Measurements from ENCODE around the gene TUB. TPM values are rescaled to one million over a fixed set of nuclear protein-coding genes. Genes with fewer than 3 reads are reported as not detected.

Gene TUB
- total and polyA plus RNA-seq, 2 of the 8 experiments (the other 6 are each of a cell fraction or from before 2014, with no cell fraction given): 15.3 to 31.3 TPM

DNA sequence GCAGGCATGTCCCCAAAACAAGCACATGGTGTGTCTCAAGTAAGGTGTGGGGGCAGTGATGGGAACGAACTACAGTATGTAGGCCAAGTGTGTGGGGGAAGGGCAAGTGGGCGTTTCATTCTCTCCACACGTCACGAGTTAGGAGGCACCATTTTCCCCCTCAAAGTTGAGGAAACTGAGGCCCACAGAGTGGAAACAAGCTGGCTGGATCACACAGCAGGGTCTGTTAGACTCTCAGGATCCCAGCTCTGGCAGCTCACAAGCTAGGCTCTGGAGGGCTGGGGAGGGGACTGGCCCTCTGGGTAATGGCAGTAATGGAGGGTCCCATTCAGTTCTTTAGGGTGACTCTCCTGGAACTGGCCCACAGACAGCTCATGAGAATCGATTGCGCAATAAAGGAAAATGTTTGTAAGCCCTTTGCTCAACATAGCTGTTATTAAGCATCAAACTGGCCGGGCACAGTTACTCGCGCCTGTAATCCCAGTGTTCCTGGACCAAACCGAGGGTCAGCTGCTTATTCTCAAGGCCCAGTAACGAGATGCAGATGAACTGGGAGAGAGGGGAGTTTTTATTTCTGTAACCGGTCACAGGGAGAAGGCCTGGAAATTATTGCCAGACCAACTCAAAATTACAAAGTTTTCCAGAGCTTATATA lies 24.1 kb upstream of the TUB start:
- TF ChIP-seq HDAC2 (IDR thresholded peaks at IDR 0.05; ENCODE audit: borderline replicate concordance in 1 of 2, low read depth in 2 of 2, low read length in 2 of 2): no peak
- TF ChIP-seq RBBP5 (IDR thresholded peaks at IDR 0.05; ENCODE audit: borderline replicate concordance, low read depth, low read length): no peak
- no peak for TF ChIP-seq KDM1A (IDR thresholded peaks at IDR 0.05; ENCODE audit: borderline replicate concordance, low read length)
- TF ChIP-seq CTBP2 (IDR thresholded peaks at IDR 0.05; ENCODE audit: borderline replicate concordance, insufficient read depth, insufficient read length, low read length): no peak
- TF ChIP-seq CEBPB (IDR thresholded peaks at IDR 0.05; ENCODE audit: low read depth, low read length): peak; percentile 97
- TF ChIP-seq, protein P1, sequence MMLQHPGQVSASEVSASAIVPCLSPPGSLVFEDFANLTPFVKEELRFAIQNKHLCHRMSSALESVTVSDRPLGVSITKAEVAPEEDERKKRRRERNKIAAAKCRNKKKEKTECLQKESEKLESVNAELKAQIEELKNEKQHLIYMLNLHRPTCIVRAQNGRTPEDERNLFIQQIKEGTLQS (IDR thresholded peaks at IDR 0.05; ENCODE audit: insufficient read depth, low read depth, low read length): no peak
- no peak for TF ChIP-seq YY1 (IDR thresholded peaks at IDR 0.05; ENCODE audit: low read depth, low read length)
- H3K4ac ChIP-seq (replicated peaks; ENCODE audit: insufficient read length, low read depth, low read length): no peak overlapping the region
- H3K9me3 ChIP-seq (ENCODE audit: insufficient read depth in 2 of 2, low read depth in 1 of 2, low read length in 1 of 2): no peaks in the 10 kb centered on the region
- no peak overlapping the region for H2BK15ac ChIP-seq (ENCODE audit: low read length)
- H3K4me2 ChIP-seq (ENCODE audit: insufficient read depth in 1 of 2, low read depth in 2 of 2, low read length in 2 of 2): no peak overlapping the region
- no peak overlapping the region; a peak in 1 of 7 replicates for H3K9ac ChIP-seq (replicated peaks in 1 of 4; ENCODE audit: extremely low read depth in 1 of 4, low read depth in 3 of 4, low read length in 3 of 4)
- no peak overlapping the region for H3K4me3 ChIP-seq (ENCODE audit: extremely low read depth in 1 of 4, insufficient read depth in 2 of 4, low read depth in 3 of 4, low read length in 4 of 4)
- FAIRE-seq: no peak
- no peak overlapping the region for H3K27ac ChIP-seq (ENCODE audit: low read depth, low read length)
- H4K5ac ChIP-seq (ENCODE audit: insufficient read length, low read depth, low read length): no peak overlapping the region
- WGBS, 2 experiments (ENCODE audit: extremely low coverage in 1 of 2, insufficient coverage in 1 of 2, insufficient read length in 1 of 2, insufficient replicate concordance in 2 of 2, low coverage in 1 of 2, low lambda C conversion rate in 2 of 2, missing lambda C conversion rate in 1 of 2): 92% methylated on average over 12 of the region's 12 CpGs; no CpG with 5 or more reads in 1 of the 2 experiments
- H3K14ac ChIP-seq (ENCODE audit: insufficient read length): no peak overlapping the region
- H3K79me1 ChIP-seq (ENCODE audit: low read depth, low read length): no peaks in the 10 kb centered on the region
- H3K23me2 ChIP-seq (ENCODE audit: low read depth, low read length): no peaks in the 10 kb centered on the region
- 0 out of 2 replicates have a peak overlapping the region, but pooled peaks have one; percentile 39 for H2BK5ac ChIP-seq (ENCODE audit: low read depth, low read length)
- no peak overlapping the region for H4K91ac ChIP-seq (replicated peaks; ENCODE audit: insufficient read length, low read length)
- H4K8ac ChIP-seq (ENCODE audit: extremely low read depth, insufficient read depth, low read length): no peak overlapping the region
- no peaks in the 10 kb centered on the region for H3K36me3 ChIP-seq (ENCODE audit: control insufficient read depth in 2 of 4, insufficient read depth in 4 of 4, low read length in 3 of 4)
- peak overlapping the region; percentile 10; the same call in 1 of the 2 replicates for H2AFZ ChIP-seq (ENCODE audit: low read length)
- 0 out of 2 replicates have a peak overlapping the region, but pooled peaks have one; percentile 34 for H2BK20ac ChIP-seq (ENCODE audit: low read length)
- peak in 1 of 2 experiments; percentile 36 for DNase-seq (ENCODE audit: low read depth in 1 of 2, low spot score in 2 of 2)
- no peaks in the 10 kb centered on the region for H3K79me2 ChIP-seq (ENCODE audit: control insufficient read depth in 1 of 2, insufficient read depth in 2 of 2, low read length in 2 of 2)
- no peaks in the 10 kb centered on the region for H4K20me1 ChIP-seq (replicated peaks in 1 of 2; ENCODE audit: control insufficient read depth in 1 of 2, insufficient read depth in 2 of 2, low read length in 2 of 2)
- ChIA-PET POLR2A (ENCODE audit: partially characterized antibody) (interaction anchor here (0.7 kb wide), 2 partner anchors 15 to 421 kb away, joined by 3 to 4 read pairs; no protein-coding TSS in a partner anchor), CTCF (ENCODE audit: partially characterized antibody) (interaction anchor here (0.9 to 31.7 kb wide), 10 partner anchors 10 to 369 kb away, joined by 4 to 1283 read pairs (median 41); partner anchors contain the start of gene TUB)
- H3K18ac ChIP-seq (ENCODE audit: extremely low read depth, low read length): no peak overlapping the region
- H3K4me1 ChIP-seq (replicated peaks in 1 of 4; ENCODE audit: control insufficient read depth in 3 of 4, insufficient read depth in 4 of 4, low read length in 3 of 4): peaks cover 0 to 5% (median 0%) of the 10 kb centered on the region in 4 experiments; a peak in 2 of 7 replicates
- H2BK120ac ChIP-seq (replicated peaks; ENCODE audit: low read depth, low read length): no peak overlapping the region
- H2BK12ac ChIP-seq (ENCODE audit: low read depth, low read length): peak overlapping the region; percentile 80; the same call in 1 of the 2 replicates
- no peak overlapping the region for H3K56ac ChIP-seq (replicated peaks; ENCODE audit: insufficient read length, low read depth, low read length)
- no peak overlapping the region for H3K23ac ChIP-seq (ENCODE audit: insufficient read length)
- H2AK5ac ChIP-seq (ENCODE audit: low read depth, low read length): no peak overlapping the region
- H3K27me3 ChIP-seq (replicated peaks in 1 of 4; ENCODE audit: control insufficient read depth in 3 of 4, extremely low read depth in 1 of 4, insufficient read depth in 3 of 4, low read length in 3 of 4): no peaks in the 10 kb centered on the region
